ENCODE data around the gene UFC1.

Gene UFC1

DNA sequence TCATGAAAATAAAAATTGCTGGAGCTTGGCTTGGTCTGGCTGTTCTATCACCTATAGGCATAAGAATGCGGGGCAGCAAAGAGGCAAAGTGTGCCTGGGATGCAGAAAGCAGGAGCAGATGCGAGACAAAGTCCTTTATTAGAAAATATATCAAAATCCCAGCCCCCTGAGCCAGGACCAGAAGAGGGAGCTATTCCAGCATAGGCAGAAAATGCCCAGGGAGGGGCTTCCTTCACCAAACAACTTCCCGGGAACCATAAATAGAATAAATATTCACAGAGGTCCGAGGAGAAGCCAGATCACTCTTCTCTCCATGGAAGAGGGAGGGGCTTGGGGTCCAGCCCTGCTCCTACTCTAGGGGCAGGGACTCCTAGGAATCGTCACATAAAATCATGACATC is 17.4 kb downstream of the UFC1 start:
- H3K27ac Mint-ChIP-seq: no peak overlapping the region
- DNase-seq (ENCODE audit: low spot score): no peak
- H3K9me3 Mint-ChIP-seq: no peaks in the 10 kb centered on the region
- H3K4me3 Mint-ChIP-seq: no peak overlapping the region
- H3K36me3 Mint-ChIP-seq (ENCODE audit: low read depth): peaks cover 57% of the 10 kb centered on the region
- H3K4me1 Mint-ChIP-seq (ENCODE audit: low read depth): peaks cover 22% of the 10 kb centered on the region
- no peaks in the 10 kb centered on the region for H3K27me3 Mint-ChIP-seq (ENCODE audit: low read depth)

DNA sequence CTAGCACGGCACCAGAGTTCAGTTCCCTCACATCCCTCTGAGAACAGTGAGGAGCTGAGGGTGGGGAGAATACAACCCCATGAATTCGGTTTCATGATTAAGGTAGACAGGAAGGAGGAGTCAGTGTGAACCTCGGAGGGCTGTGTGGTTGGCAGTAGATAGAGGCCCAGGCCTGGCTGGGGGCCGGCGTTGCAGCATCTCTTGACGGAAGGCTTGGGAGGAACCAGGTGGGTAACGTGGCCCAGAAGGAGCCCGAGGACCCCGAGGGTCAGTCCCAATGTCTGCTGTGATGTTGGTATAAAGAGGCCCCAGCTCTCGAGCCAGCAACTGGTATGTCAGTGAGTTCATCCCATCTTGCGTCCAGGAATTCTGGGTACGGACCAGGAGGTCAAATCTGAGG is 17.9 kb downstream of the UFC1 start:
- H3K4me1 Mint-ChIP-seq (ENCODE audit: low read depth): peaks cover 27% of the 10 kb centered on the region
- H3K9me3 Mint-ChIP-seq: no peaks in the 10 kb centered on the region
- no peak for DNase-seq (ENCODE audit: low spot score)
- H3K27ac Mint-ChIP-seq: no peak overlapping the region
- H3K27me3 Mint-ChIP-seq (ENCODE audit: low read depth): no peaks in the 10 kb centered on the region
- H3K36me3 Mint-ChIP-seq (ENCODE audit: low read depth): peaks cover 59% of the 10 kb centered on the region
- H3K4me3 Mint-ChIP-seq: no peak overlapping the region

GRCh38 chr1:161172349-161172748 is 18.6 kb downstream of the UFC1 start:
- peaks cover 22% of the 10 kb centered on the region for H3K4me1 Mint-ChIP-seq (ENCODE audit: low read depth)
- H3K36me3 Mint-ChIP-seq (ENCODE audit: low read depth): peaks cover 62% of the 10 kb centered on the region
- H3K27me3 Mint-ChIP-seq (ENCODE audit: low read depth): no peaks in the 10 kb centered on the region
- H3K4me3 Mint-ChIP-seq: no peak overlapping the region
- no peaks in the 10 kb centered on the region for H3K9me3 Mint-ChIP-seq
- no peak overlapping the region for H3K27ac Mint-ChIP-seq
- no peak for DNase-seq (ENCODE audit: low spot score)

DNA sequence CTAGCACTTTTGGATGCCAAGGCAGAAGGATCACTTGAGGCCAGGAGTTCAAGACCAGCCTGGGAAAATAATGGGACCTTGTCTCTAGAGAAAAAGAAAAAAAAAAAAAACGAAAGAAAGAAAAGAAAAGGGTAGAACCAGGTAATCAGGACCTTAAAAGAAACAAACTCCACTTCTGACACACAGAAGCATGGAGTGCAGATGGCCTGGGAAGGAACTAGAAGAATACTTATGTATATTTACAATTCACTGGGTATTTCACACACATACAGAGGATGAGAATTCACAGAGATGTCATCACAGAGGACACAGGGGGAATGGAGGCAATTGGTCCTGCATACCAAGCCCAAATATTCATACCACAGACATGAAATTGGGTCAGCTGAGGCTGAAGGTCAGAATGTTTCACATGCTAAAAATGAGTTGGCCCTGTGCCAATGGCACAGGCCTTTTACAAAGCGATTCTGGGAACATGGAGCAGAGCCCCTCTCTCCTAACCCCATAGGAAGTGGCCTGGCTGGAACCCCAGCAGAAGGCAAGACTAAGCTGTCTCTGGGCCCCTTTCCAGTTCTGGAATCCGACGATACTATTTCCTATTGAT is 19.1 kb downstream of the UFC1 start:
- no peaks in the 10 kb centered on the region for H3K27me3 Mint-ChIP-seq (ENCODE audit: low read depth)
- H3K4me1 Mint-ChIP-seq (ENCODE audit: low read depth): peaks cover 27% of the 10 kb centered on the region
- no peak overlapping the region for H3K27ac Mint-ChIP-seq
- no peak for DNase-seq (ENCODE audit: low spot score)
- no peaks in the 10 kb centered on the region for H3K9me3 Mint-ChIP-seq
- H3K4me3 Mint-ChIP-seq: no peak overlapping the region
- H3K36me3 Mint-ChIP-seq (ENCODE audit: low read depth): peaks cover 62% of the 10 kb centered on the region

GRCh38 chr1:161173711-161174110 is 19.9 kb downstream of the UFC1 start:
- Mint-ChIP-seq H3K27ac (peak overlapping the region; percentile 13), H3K36me3 (ENCODE audit: low read depth) (peaks cover 58% of the 10 kb centered on the region), H3K9me3 (no peaks in the 10 kb centered on the region), H3K27me3 (ENCODE audit: low read depth) (no peaks in the 10 kb centered on the region), H3K4me3 (no peak overlapping the region), H3K4me1 (ENCODE audit: low read depth) (peaks cover 28% of the 10 kb centered on the region)
- DNase-seq (ENCODE audit: low spot score): no peak

GRCh38 chr1:161174911-161175310 is 21.1 kb downstream of the UFC1 start:
- Mint-ChIP-seq H3K27me3 (ENCODE audit: low read depth) (no peaks in the 10 kb centered on the region), H3K4me1 (ENCODE audit: low read depth) (peaks cover 29% of the 10 kb centered on the region), H3K9me3 (no peaks in the 10 kb centered on the region), H3K27ac (peak overlapping the region; percentile 100), H3K4me3 (peak overlapping the region; percentile 32), H3K36me3 (ENCODE audit: low read depth) (peaks cover 54% of the 10 kb centered on the region)
- DNase-seq (ENCODE audit: low spot score): no peak

GRCh38 chr1:161175771-161176453 is 22.1 kb downstream of the UFC1 start:
- H3K4me3 Mint-ChIP-seq: peak overlapping the region; percentile 100
- DNase-seq (ENCODE audit: low spot score): no peak
- peaks cover 48% of the 10 kb centered on the region for H3K36me3 Mint-ChIP-seq (ENCODE audit: low read depth)
- peaks cover 38% of the 10 kb centered on the region for H3K4me1 Mint-ChIP-seq (ENCODE audit: low read depth)
- no peaks in the 10 kb centered on the region for H3K27me3 Mint-ChIP-seq (ENCODE audit: low read depth)
- no peaks in the 10 kb centered on the region for H3K9me3 Mint-ChIP-seq
- peak overlapping the region; percentile 100 for H3K27ac Mint-ChIP-seq

DNA sequence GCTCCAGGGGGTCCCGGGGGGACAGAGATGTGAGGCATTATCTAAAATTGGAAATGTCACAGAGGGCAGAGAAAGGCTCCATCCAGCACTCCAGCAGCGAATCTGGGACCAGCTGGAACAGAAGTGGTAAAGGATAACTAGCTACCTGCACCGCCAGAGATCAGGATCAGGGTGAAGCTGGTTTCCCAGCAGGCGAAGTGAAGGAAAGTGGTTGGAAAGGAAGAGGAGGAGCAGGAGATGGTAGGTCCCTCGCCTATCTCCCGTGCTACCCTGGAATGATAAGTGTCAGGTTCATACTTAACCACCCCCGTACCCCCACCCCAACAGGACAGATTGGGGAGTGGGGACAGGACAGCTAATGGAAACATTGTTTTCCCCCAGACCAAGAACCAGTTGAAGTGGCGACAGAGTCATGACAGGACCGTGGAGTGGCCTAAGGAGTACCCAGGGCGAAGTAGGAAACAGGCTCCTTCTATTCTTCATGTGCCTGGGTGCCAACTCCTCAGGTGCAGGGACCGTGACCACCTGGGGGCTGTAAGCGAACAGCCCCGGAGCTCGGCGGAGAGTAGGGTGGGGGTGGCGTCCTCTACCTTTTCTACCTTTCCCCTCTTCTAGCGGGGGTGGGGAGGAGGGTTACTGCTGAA is 22.8 kb downstream of the UFC1 start:
- H3K9me3 Mint-ChIP-seq: no peaks in the 10 kb centered on the region
- DNase-seq (ENCODE audit: low spot score): no peak
- H3K27ac Mint-ChIP-seq: peak overlapping the region; percentile 100
- H3K4me3 Mint-ChIP-seq: peak overlapping the region; percentile 100
- H3K4me1 Mint-ChIP-seq (ENCODE audit: low read depth): peaks cover 41% of the 10 kb centered on the region
- H3K27me3 Mint-ChIP-seq (ENCODE audit: low read depth): no peaks in the 10 kb centered on the region
- H3K36me3 Mint-ChIP-seq (ENCODE audit: low read depth): peaks cover 43% of the 10 kb centered on the region

GRCh38 chr1:161177112-161177935 is 23.5 kb downstream of the UFC1 start, which contains the start of gene B4GALT3:
Gene B4GALT3, minus strand, starts transcription at chr1:161177507. Its CDS starts 1,447 bp downstream, at chr1:161176060.
- no peaks in the 10 kb centered on the region for H3K9me3 Mint-ChIP-seq
- H3K27me3 Mint-ChIP-seq (ENCODE audit: low read depth): no peaks in the 10 kb centered on the region
- peak within 1 kb of the TSS; percentile 100 for H3K27ac Mint-ChIP-seq
- H3K4me3 Mint-ChIP-seq: peak within 1 kb of the TSS; percentile 100
- DNase-seq (ENCODE audit: low spot score): peak; percentile 91
- H3K36me3 Mint-ChIP-seq (ENCODE audit: low read depth): peaks cover 43% of the 10 kb centered on the region
- H3K4me1 Mint-ChIP-seq (ENCODE audit: low read depth): peaks cover 45% of the 10 kb centered on the region

GRCh38 chr1:161177936-161178244 is 24.1 kb downstream of the UFC1 start:
- DNase-seq (ENCODE audit: low spot score): no peak
- no peaks in the 10 kb centered on the region for H3K27me3 Mint-ChIP-seq (ENCODE audit: low read depth)
- peak overlapping the region; percentile 100 for H3K27ac Mint-ChIP-seq
- peaks cover 40% of the 10 kb centered on the region for H3K36me3 Mint-ChIP-seq (ENCODE audit: low read depth)
- H3K4me1 Mint-ChIP-seq (ENCODE audit: low read depth): peaks cover 49% of the 10 kb centered on the region
- H3K4me3 Mint-ChIP-seq: peak overlapping the region; percentile 100
- no peaks in the 10 kb centered on the region for H3K9me3 Mint-ChIP-seq

DNA sequence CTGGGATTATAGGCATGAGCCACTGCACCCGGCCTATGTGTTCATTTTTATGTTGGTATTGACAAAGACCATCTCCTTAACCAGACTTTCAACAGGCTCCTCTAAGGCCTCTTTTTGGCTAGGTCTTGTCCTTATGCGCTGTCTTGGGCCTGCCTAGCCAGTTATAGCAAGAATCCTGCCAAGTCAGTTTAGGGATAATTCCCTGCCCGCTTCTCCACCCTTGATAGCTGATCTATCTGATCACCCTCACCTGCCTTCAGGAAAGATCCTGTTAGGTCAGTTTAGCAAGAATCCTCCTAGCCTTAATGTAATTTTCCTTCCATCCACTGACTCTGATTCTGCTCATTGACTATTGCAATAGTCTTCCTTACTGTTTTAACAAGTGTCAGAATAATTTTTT is 25.9 kb downstream of the UFC1 start:
- Mint-ChIP-seq H3K27ac (no peak overlapping the region), H3K27me3 (ENCODE audit: low read depth) (no peaks in the 10 kb centered on the region), H3K4me3 (no peak overlapping the region), H3K36me3 (ENCODE audit: low read depth) (peaks cover 28% of the 10 kb centered on the region), H3K4me1 (ENCODE audit: low read depth) (peaks cover 60% of the 10 kb centered on the region), H3K9me3 (no peaks in the 10 kb centered on the region)
- DNase-seq (ENCODE audit: low spot score): no peak

DNA sequence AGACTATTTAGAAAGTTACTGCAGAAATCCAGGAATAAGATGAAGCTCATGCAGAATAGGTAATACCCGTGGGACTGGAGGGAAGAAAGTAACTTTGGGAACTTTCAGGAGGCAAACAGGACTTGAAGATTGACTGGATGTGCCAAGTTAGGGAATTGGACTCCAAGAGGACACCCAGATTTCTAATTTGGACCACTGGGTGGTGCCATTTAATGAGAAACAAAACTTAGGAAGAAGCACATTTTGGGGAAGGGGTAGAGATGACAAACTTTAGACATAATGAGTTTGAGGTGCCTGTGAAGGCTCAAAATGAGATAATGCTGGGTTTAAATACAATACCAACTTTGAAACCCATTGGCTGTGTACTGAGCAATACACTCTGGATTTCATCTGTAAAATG is 26.9 kb downstream of the UFC1 start:
- H3K4me3 Mint-ChIP-seq: peak overlapping the region; percentile 2
- H3K4me1 Mint-ChIP-seq (ENCODE audit: low read depth): peaks cover 62% of the 10 kb centered on the region
- no peak for DNase-seq (ENCODE audit: low spot score)
- H3K27ac Mint-ChIP-seq: peak overlapping the region; percentile 64
- H3K9me3 Mint-ChIP-seq: no peaks in the 10 kb centered on the region
- H3K36me3 Mint-ChIP-seq (ENCODE audit: low read depth): peaks cover 19% of the 10 kb centered on the region
- H3K27me3 Mint-ChIP-seq (ENCODE audit: low read depth): no peaks in the 10 kb centered on the region

DNA sequence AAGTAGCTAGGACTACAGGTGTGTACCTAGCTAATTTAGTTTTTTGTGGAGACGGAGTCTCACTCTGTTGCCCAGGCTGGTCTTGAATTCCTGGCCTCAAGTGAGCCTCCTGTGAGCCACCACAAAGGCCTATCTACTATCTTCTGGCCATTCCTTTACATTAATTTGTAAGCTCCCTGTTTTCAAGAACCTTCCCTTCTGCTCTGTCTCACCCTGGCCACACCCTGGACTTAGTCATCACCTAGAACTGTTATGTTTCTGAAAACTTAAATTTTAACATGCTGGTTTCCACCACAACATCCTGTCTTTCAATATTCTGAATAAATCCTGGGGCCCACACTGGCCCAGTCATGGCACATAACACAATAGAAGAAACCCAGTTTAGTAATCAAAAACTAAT is 28.4 kb downstream of the UFC1 start:
- H3K9me3 Mint-ChIP-seq: no peaks in the 10 kb centered on the region
- H3K4me1 Mint-ChIP-seq (ENCODE audit: low read depth): peaks cover 64% of the 10 kb centered on the region
- H3K36me3 Mint-ChIP-seq (ENCODE audit: low read depth): peaks cover 9% of the 10 kb centered on the region
- DNase-seq (ENCODE audit: low spot score): peak; percentile 73
- peak overlapping the region; percentile 97 for H3K27ac Mint-ChIP-seq
- H3K27me3 Mint-ChIP-seq (ENCODE audit: low read depth): no peaks in the 10 kb centered on the region
- peak overlapping the region; percentile 67 for H3K4me3 Mint-ChIP-seq

- Mint-ChIP-seq H3K27me3 (ENCODE audit: low read depth) (no peaks in the 10 kb centered on the region), H3K9me3 (no peaks in the 10 kb centered on the region), H3K4me1 (ENCODE audit: low read depth) (peaks cover 61% of the 10 kb centered on the region), H3K36me3 (ENCODE audit: low read depth) (peaks cover 8% of the 10 kb centered on the region), H3K4me3 (peak overlapping the region; percentile 79), H3K27ac (peak overlapping the region; percentile 98)
- DNase-seq (ENCODE audit: low spot score): peak; percentile 73
These were observed 31.5 kb downstream of the UFC1 start for GRCh38 chr1:161185282-161185682.

Measured in T-helper 2 cell treated with Interferon-gamma antibody and Interleukin-4, amounts not matched to agents 5 μg/mL and 100 μg/mL, for 36 hours (primary cell).